SK-N-SH (cell line): ENCODE data around the gene LPP. TPM values are rescaled to one million over a fixed set of nuclear protein-coding genes. Genes with fewer than 3 reads are reported as not detected.

ENCODE experiments used
- CTCF ChIA-PET: fragments of 300-600, 350-600 bp; formaldehyde crosslinking; extraction: SDS; loops from one replicate; lab custom pipeline; 2021; lab: Yijun Ruan, JAX
- POLR2A ChIA-PET: fragments of 350-600 bp; sonication (Branson Sonifier 250); formaldehyde crosslinking; extraction: SDS; loops from one replicate; lab custom pipeline; 2020; ENCODE audit warnings: antibody characterized with exemption, inconsistent platforms; lab: Yijun Ruan, JAX
- DNase-seq: peaks from one replicate; pipeline ENCODE4 v3.0.0; 2012
- H2AFZ ChIP-seq: fragments of 200-600 bp; sonication (generic); 2 replicates; pipeline ENCODE4 v1.8.1; 2016; ENCODE audit warnings: antibody characterized with exemption, mild to moderate bottlenecking, low read depth
- H3F3A ChIP-seq: fragments of 200-600 bp; sonication (generic); replicated peaks from 2 replicates; pipeline ENCODE3; 2016; ENCODE audit warnings: antibody characterized with exemption, mild to moderate bottlenecking; ENCODE audit not compliant: insufficient read depth
- H3K27ac ChIP-seq, 2 experiments: fragments of 200-500 bp in 1 of 2; fragments of 200-600 bp in 1 of 2; sonication (Bioruptor generic) in 1 of 2; sonication (generic), shearing (Covaris generic) in 1 of 2; 2 replicates each; pipeline versions ENCODE4 v1.5.1 to v1.6.1; 2014 to 2016; ENCODE audit warnings: low read depth in 2 of 2, inconsistent platforms in 1 of 2, low read length in 1 of 2, mild to moderate bottlenecking in 1 of 2, mixed read lengths in 1 of 2
- H3K27me3 ChIP-seq: fragments of 200-600 bp; sonication (generic), shearing (Covaris generic); 2 replicates; pipeline ENCODE4 v1.6.1; 2016; ENCODE audit warnings: mixed run types; ENCODE audit not compliant: insufficient read depth
- H3K36me3 ChIP-seq, 2 experiments: fragments of 200-500 bp in 1 of 2; fragments of 200-600 bp in 1 of 2; sonication (Bioruptor generic) in 1 of 2; sonication (generic) in 1 of 2; replicated peaks in 1 of 2; 2 replicates each; pipeline versions ENCODE3 to v1.5.1; 2014 to 2016; ENCODE audit warnings: low read length in 1 of 2, mild to moderate bottlenecking in 1 of 2; ENCODE audit not compliant: insufficient read depth in 2 of 2, control insufficient read depth in 1 of 2
- H3K4me1 ChIP-seq, 2 experiments: fragments of 200-500 bp in 1 of 2; fragments of 200-600 bp in 1 of 2; sonication (Bioruptor generic) in 1 of 2; sonication (generic), shearing (Covaris generic) in 1 of 2; 2 replicates each; pipeline versions ENCODE4 v1.5.1 to v1.6.1; 2014 to 2016; ENCODE audit warnings: low read depth in 1 of 2, low read length in 1 of 2, mixed run types in 1 of 2; ENCODE audit not compliant: insufficient read depth in 2 of 2, control insufficient read depth in 1 of 2
- H3K4me2 ChIP-seq: fragments of 200-600 bp; sonication (generic), shearing (Covaris generic); 2 replicates; pipeline ENCODE4 v1.6.1; 2017; ENCODE audit warnings: mixed run types
- H3K4me3 ChIP-seq, 2 experiments: fragments of 200-500 bp in 1 of 2; fragments of 200-600 bp in 1 of 2; sonication (Bioruptor generic) in 1 of 2; sonication (generic), shearing (Covaris generic) in 1 of 2; 2 replicates each; pipeline versions ENCODE4 v1.5.1 to v1.8.1; 2014 to 2016; ENCODE audit warnings: low read depth in 2 of 2, inconsistent platforms in 1 of 2, low read length in 1 of 2, mild to moderate bottlenecking in 1 of 2, mixed read lengths in 1 of 2, moderate library complexity in 1 of 2
- H3K79me2 ChIP-seq: fragments of 200-600 bp; sonication (generic); 2 replicates; pipeline ENCODE4 v1.8.1; 2017; ENCODE audit warnings: mild to moderate bottlenecking; ENCODE audit not compliant: insufficient read depth
- H3K9ac ChIP-seq: fragments of 200-600 bp; sonication (generic); 2 replicates; pipeline ENCODE4 v1.6.1; 2017; ENCODE audit warnings: mixed run types
- H3K9me2 ChIP-seq: fragments of 200-600 bp; sonication (generic); 2 replicates; pipeline ENCODE4 v1.6.1; 2017; ENCODE audit warnings: mixed run types
- H3K9me3 ChIP-seq: fragments of 200-600 bp; sonication (generic); 2 replicates; pipeline ENCODE4 v1.6.1; 2017; ENCODE audit warnings: mixed run types, mild to moderate bottlenecking, moderate library complexity
- H4K20me1 ChIP-seq: fragments of 200-600 bp; sonication (generic); 2 replicates; pipeline ENCODE4 v1.6.1; 2017; ENCODE audit warnings: mild to moderate bottlenecking, mixed run types; ENCODE audit not compliant: insufficient read depth
- ELF1 ChIP-seq: IDR thresholded peaks from 2 replicates; pipeline ENCODE4 v1.4.0; 2012
- EP300 ChIP-seq, 2 experiments: IDR thresholded peaks; 2 replicates each; pipeline versions ENCODE4 v1.4.0 to v1.6.1; 2012; ENCODE audit warnings: borderline replicate concordance in 1 of 2, low read depth in 1 of 2, low read length in 1 of 2
- GABPA ChIP-seq: IDR thresholded peaks from 2 replicates; pipeline ENCODE4 v1.4.0; 2012; ENCODE audit warnings: low read depth, mild to moderate bottlenecking
- IRF3 ChIP-seq: fragments of 150-350 bp; IDR thresholded peaks from 2 replicates; pipeline ENCODE4 v1.6.1; 2016; ENCODE audit warnings: mild to moderate bottlenecking, low read depth, low read length
- MXI1 ChIP-seq: IDR thresholded peaks from 2 replicates; pipeline ENCODE4 v1.6.1; 2012; ENCODE audit warnings: mild to moderate bottlenecking, low read depth, low read length, improper control_type of control experiment
- POLR2AphosphoS5 ChIP-seq: IDR thresholded peaks from 2 replicates; pipeline ENCODE4 v1.6.1; 2012; ENCODE audit warnings: low read depth, low read length
- RCOR1 ChIP-seq: fragments of 150-350 bp; IDR thresholded peaks from 2 replicates; pipeline ENCODE4 v1.6.1; 2017; ENCODE audit warnings: antibody characterized with exemption, low read length
- SIN3A ChIP-seq: IDR thresholded peaks from 2 replicates; pipeline ENCODE4 v1.6.1; 2012; ENCODE audit warnings: low read depth, mild to moderate bottlenecking, low read length, moderate library complexity, borderline replicate concordance
- SMC3 ChIP-seq: IDR thresholded peaks from 2 replicates; pipeline ENCODE4 v1.6.1; 2012; ENCODE audit warnings: low read depth, low read length, improper control_type of control experiment
- TEAD4 ChIP-seq: IDR thresholded peaks from 2 replicates; pipeline ENCODE4 v1.4.0; 2012; ENCODE audit warnings: mild to moderate bottlenecking, borderline replicate concordance; ENCODE audit not compliant: insufficient read depth
- USF2 ChIP-seq: fragments of 150-350 bp; IDR thresholded peaks from 2 replicates; pipeline ENCODE4 v1.6.1; 2017; ENCODE audit warnings: antibody characterized with exemption, low read length, low read depth, borderline replicate concordance
- WGBS: methylation state at CpG from one replicate; pipeline ENCODE4 v1.1.6; 2017; ENCODE audit warnings: low lambda C conversion rate; 5-methylcytosine and 5-hydroxymethylcytosine counted together
- polyA plus RNA-seq, 3 experiments: library from polyadenylated mRNA; depleted of rRNA; stranded (reverse); fragments of >200 nt; gene quantifications; 2 replicates each; pipeline ENCODE4 v1.2.3, GENCODE V29; 2012
- TF ChIP-seq, protein P1 (sequence below): IDR thresholded peaks from 2 replicates; pipeline ENCODE4 v1.4.0; 2012; ENCODE audit warnings: low read depth, borderline replicate concordance

LPP gene
- polyA plus RNA-seq, 1 of the 3 experiments (the other 2 are of a cell fraction): 6.6 TPM

- H3F3A ChIP-seq: peaks cover 8% of the 10 kb centered on the region
- no peak overlapping the region for H3K9ac ChIP-seq
- 0 out of 4 replicates have a peak, but pooled peaks cover 0 to 8% of the 10 kb centered on the region in 2 experiments for H3K4me1 ChIP-seq
- no peaks in the 10 kb centered on the region for H3K9me3 ChIP-seq
- H3K27me3 ChIP-seq: no peaks in the 10 kb centered on the region
- H3K36me3 ChIP-seq: peaks cover 0 to 13% of the 10 kb centered on the region in 2 experiments
- ChIA-PET POLR2A (no interaction called here), CTCF (interaction anchor here (0.9 to 1.4 kb wide), 2 partner anchors 12 to 14 kb away, joined by 3 read pairs; no protein-coding TSS in a partner anchor)
- no peaks in the 10 kb centered on the region for H4K20me1 ChIP-seq
- no peak for DNase-seq
- no peaks in the 10 kb centered on the region for H3K9me2 ChIP-seq
- peak overlapping the region in 1 of 2 experiments; percentile 35; a peak in 1 of 4 replicates for H3K27ac ChIP-seq
- H3K79me2 ChIP-seq: no peaks in the 10 kb centered on the region
- no peak overlapping the region for H3K4me2 ChIP-seq
- TF ChIP-seq POLR2AphosphoS5: no peak
- TF ChIP-seq, protein P1, sequence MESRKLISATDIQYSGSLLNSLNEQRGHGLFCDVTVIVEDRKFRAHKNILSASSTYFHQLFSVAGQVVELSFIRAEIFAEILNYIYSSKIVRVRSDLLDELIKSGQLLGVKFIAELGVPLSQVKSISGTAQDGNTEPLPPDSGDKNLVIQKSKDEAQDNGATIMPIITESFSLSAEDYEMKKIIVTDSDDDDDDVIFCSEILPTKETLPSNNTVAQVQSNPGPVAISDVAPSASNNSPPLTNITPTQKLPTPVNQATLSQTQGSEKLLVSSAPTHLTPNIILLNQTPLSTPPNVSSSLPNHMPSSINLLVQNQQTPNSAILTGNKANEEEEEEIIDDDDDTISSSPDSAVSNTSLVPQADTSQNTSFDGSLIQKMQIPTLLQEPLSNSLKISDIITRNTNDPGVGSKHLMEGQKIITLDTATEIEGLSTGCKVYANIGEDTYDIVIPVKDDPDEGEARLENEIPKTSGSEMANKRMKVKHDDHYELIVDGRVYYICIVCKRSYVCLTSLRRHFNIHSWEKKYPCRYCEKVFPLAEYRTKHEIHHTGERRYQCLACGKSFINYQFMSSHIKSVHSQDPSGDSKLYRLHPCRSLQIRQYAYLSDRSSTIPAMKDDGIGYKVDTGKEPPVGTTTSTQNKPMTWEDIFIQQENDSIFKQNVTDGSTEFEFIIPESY: no peak
- TF ChIP-seq IRF3: no peak
- TF ChIP-seq ELF1: no peak
- TF ChIP-seq RCOR1: no peak
- no peak for TF ChIP-seq EP300 (IDR thresholded peaks at IDR 0.05; ENCODE audit: borderline replicate concordance in 1 of 2, low read depth in 1 of 2, low read length in 1 of 2)
- no peak for TF ChIP-seq SIN3A
- TF ChIP-seq SMC3: no peak
- TF ChIP-seq GABPA: no peak
- 85% methylated on average over 6 of the region's 6 CpGs for WGBS
- no peak overlapping the region for H2AFZ ChIP-seq
- H3K4me3 ChIP-seq: no peak overlapping the region
Measured at GRCh38 chr3:188761439-188761838, 607.5 kb downstream of the LPP start.

DNA sequence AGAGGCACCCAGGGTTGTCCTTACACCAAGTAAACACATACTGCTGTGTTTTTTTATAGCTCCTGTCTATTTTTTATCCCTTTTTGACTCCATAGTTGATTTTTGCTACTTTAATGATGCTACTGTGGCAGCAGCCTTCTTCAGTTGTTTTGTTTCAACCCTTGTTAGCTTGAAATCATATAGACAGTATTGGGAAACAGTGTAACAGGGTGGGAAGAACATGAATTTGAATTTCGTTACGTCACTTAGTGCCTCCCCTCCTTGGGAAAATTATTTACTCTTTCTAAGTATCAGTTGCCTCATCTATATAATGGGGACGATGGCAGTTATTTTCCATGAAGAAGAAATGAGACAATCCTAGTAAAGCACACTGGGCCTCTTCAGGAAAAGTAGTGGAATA, 608.0 kb downstream of the LPP start:
- ChIA-PET POLR2A (no interaction called here), CTCF (interaction anchor here (0.9 kb wide), 1 partner anchor 13 kb away, joined by 3 read pairs; no protein-coding TSS in a partner anchor)
- H3K4me1 ChIP-seq: 0 out of 4 replicates have a peak, but pooled peaks cover 0 to 8% of the 10 kb centered on the region in 2 experiments
- H3K27me3 ChIP-seq: no peaks in the 10 kb centered on the region
- no peak overlapping the region for H3K4me3 ChIP-seq
- no peaks in the 10 kb centered on the region for H4K20me1 ChIP-seq
- WGBS: 77% methylated on average over 3 of the region's 3 CpGs
- H3K9me2 ChIP-seq: no peaks in the 10 kb centered on the region
- H3K27ac ChIP-seq: no peak overlapping the region
- peaks cover 0 to 13% of the 10 kb centered on the region in 2 experiments for H3K36me3 ChIP-seq
- no peak overlapping the region for H3K4me2 ChIP-seq
- peaks cover 8% of the 10 kb centered on the region for H3F3A ChIP-seq
- no peaks in the 10 kb centered on the region for H3K9me3 ChIP-seq
- no peak overlapping the region for H2AFZ ChIP-seq
- no peaks in the 10 kb centered on the region for H3K79me2 ChIP-seq
- no peak for DNase-seq
- TF ChIP-seq MXI1 (no peak), TEAD4 (no peak), USF2 (no peak)
- H3K9ac ChIP-seq: no peak overlapping the region
